HepG2 (cell line): ENCODE measurements around the gene NCOA7. TPM values are rescaled to one million over a fixed set of nuclear protein-coding genes. Genes with fewer than 3 reads are reported as not detected.
A peak's percentile ranks its signal among the peaks of the same experiment; 100 is the strongest.

ENCODE experiments used
- E2F5 ChIP-seq: sonication (generic); formaldehyde crosslinking; conservative IDR thresholded peaks from 2 replicates; pipeline ENCODE4 v1.4.0; 2020; ENCODE audit warnings: missing genetic modification reagents
- GLI4 ChIP-seq: sonication (generic); formaldehyde crosslinking; IDR thresholded peaks from 2 replicates; pipeline ENCODE4 v1.5.1; 2020; ENCODE audit warnings: missing genetic modification reagents, mild to moderate bottlenecking, moderate library complexity, borderline replicate concordance
- HBP1 ChIP-seq: IDR thresholded peaks from 2 replicates; pipeline ENCODE4 v1.6.1; 2016; ENCODE audit warnings: low read depth, control low read depth
- HOXA3 ChIP-seq: sonication (generic); formaldehyde crosslinking; IDR thresholded peaks from 2 replicates; pipeline ENCODE4 v1.5.0; 2020; ENCODE audit warnings: missing genetic modification reagents
- KDM5B ChIP-seq: sonication (generic); formaldehyde crosslinking; IDR thresholded peaks from 2 replicates; pipeline ENCODE4 v1.4.0; 2020; ENCODE audit warnings: missing genetic modification reagents, mild to moderate bottlenecking, borderline replicate concordance
- KLF9 ChIP-seq: IDR thresholded peaks from 2 replicates; pipeline ENCODE4 v1.6.1; 2016; ENCODE audit warnings: low read depth
- MIXL1 ChIP-seq: IDR thresholded peaks from 2 replicates; pipeline ENCODE4 v1.6.1; 2016
- MTA1 ChIP-seq: sonication (generic); formaldehyde crosslinking; IDR thresholded peaks from 2 replicates; pipeline ENCODE4 v1.4.0; 2020; ENCODE audit warnings: missing genetic modification reagents, mild to moderate bottlenecking, borderline replicate concordance
- NFE2 ChIP-seq: sonication (generic); formaldehyde crosslinking; IDR thresholded peaks from 2 replicates; pipeline ENCODE4 v1.4.0; 2020; ENCODE audit warnings: missing genetic modification reagents
- NR2F2 ChIP-seq: IDR thresholded peaks from 2 replicates; pipeline ENCODE4 v1.6.1; 2012; ENCODE audit warnings: low read depth, inconsistent platforms, borderline replicate concordance
- POLR2G ChIP-seq: fragments of 200-400 bp; formaldehyde crosslinking; IDR thresholded peaks from 2 replicates; pipeline ENCODE4 v1.6.1; 2018; ENCODE audit warnings: mild to moderate bottlenecking, low read depth, low read length, moderate library complexity
- SMC3 ChIP-seq: IDR thresholded peaks from 2 replicates; pipeline ENCODE4 v1.6.1; 2011; ENCODE audit warnings: low read length, improper control_type of control experiment
- SPEN ChIP-seq: sonication (generic); formaldehyde crosslinking; IDR thresholded peaks from 2 replicates; pipeline ENCODE4 v1.5.1; 2020; ENCODE audit warnings: low read depth, mild to moderate bottlenecking, missing genetic modification reagents
- TEAD3 ChIP-seq: optimal IDR thresholded peaks from 2 replicates; pipeline ENCODE3; 2016; ENCODE audit warnings: borderline replicate concordance
- ZBTB1 ChIP-seq: sonication (generic); formaldehyde crosslinking; IDR thresholded peaks from 2 replicates; pipeline ENCODE4 v1.4.0; 2020; ENCODE audit warnings: missing genetic modification reagents, borderline replicate concordance
- ZBTB21 ChIP-seq: sonication (generic); formaldehyde crosslinking; IDR thresholded peaks from 2 replicates; pipeline ENCODE4 v1.4.0; 2020; ENCODE audit warnings: missing genetic modification reagents
- ZMAT5 ChIP-seq: sonication (generic); formaldehyde crosslinking; IDR thresholded peaks from 2 replicates; pipeline ENCODE4 v1.5.0; 2020; ENCODE audit warnings: mild to moderate bottlenecking, low read depth, missing genetic modification reagents, borderline replicate concordance
- ZMYM3 ChIP-seq: sonication (generic); formaldehyde crosslinking; IDR thresholded peaks from 2 replicates; pipeline ENCODE4 v1.5.1; 2020; ENCODE audit warnings: mild to moderate bottlenecking, missing genetic modification reagents
- ZNF12 ChIP-seq: sonication (generic); formaldehyde crosslinking; IDR thresholded peaks from 2 replicates; pipeline ENCODE4 v1.5.0; 2020; ENCODE audit warnings: missing genetic modification reagents
- ZNF142 ChIP-seq: sonication (generic); formaldehyde crosslinking; IDR thresholded peaks from 2 replicates; pipeline ENCODE4 v1.4.0; 2020; ENCODE audit warnings: missing genetic modification reagents
- ZNF383 ChIP-seq: sonication (generic); formaldehyde crosslinking; IDR thresholded peaks from 2 replicates; pipeline ENCODE4 v1.4.0; 2020; ENCODE audit warnings: missing genetic modification reagents, mild to moderate bottlenecking, borderline replicate concordance
- ZNF501 ChIP-seq: sonication (generic); formaldehyde crosslinking; IDR thresholded peaks from 2 replicates; pipeline ENCODE4 v1.5.1; 2020; ENCODE audit warnings: mild to moderate bottlenecking, moderate library complexity, missing genetic modification reagents
- polyA plus RNA-seq, 8 experiments: library from polyadenylated mRNA; depleted of rRNA in 3 of 8; stranded (reverse) in 7 of 8; unstranded in 1 of 8; fragments of >200 nt; fragmentation: Illumina TruSeq in 4 of 8; extraction: Trizol in 4 of 8; gene quantifications; 2 replicates each; pipeline versions ENCODE4 v1.2.1 to v1.2.3, GENCODE V29; 2011 to 2016; ENCODE audit warnings: low read depth in 4 of 8, missing spikeins in 1 of 8, mixed read lengths in 1 of 8; ENCODE audit not compliant: insufficient read depth in 1 of 8
- total RNA-seq, 5 experiments: library from RNA; depleted of rRNA; stranded (reverse); fragments of >200 nt; fragmentation: Illumina TruSeq; extraction: Trizol; gene quantifications; 2 replicates each; pipeline ENCODE4 v1.2.3, GENCODE V29; 2016; ENCODE audit warnings: low read depth in 1 of 5

Gene NCOA7
- total and polyA plus RNA-seq, 2 of the 13 experiments (the other 11 are each of a cell fraction or from before 2014, with no cell fraction given), result 13.6 to 20.8 TPM

- TF ChIP-seq ZNF142 (CRISPR knock-in tag), result no peak
- TF ChIP-seq ZNF383 (CRISPR knock-in tag), result no peak
- no peak for TF ChIP-seq ZNF12 (CRISPR knock-in tag)
- TF ChIP-seq MIXL1 (CRISPR knock-in tag), result peak; percentile 88
- no peak for TF ChIP-seq KDM5B
- TF ChIP-seq ZBTB21 (CRISPR knock-in tag), result no peak
- no peak for TF ChIP-seq KLF9 (CRISPR knock-in tag)
- no peak for TF ChIP-seq ZBTB1 (CRISPR knock-in tag)
- TF ChIP-seq HOXA3, result no peak
- TF ChIP-seq NR2F2, result no peak
- no peak for TF ChIP-seq ZMYM3
- peak; percentile 86 for TF ChIP-seq POLR2G
- no peak for TF ChIP-seq SPEN (CRISPR knock-in tag)
- TF ChIP-seq GLI4 (CRISPR knock-in tag), result no peak
- TF ChIP-seq E2F5 (CRISPR knock-in tag), result no peak
- TF ChIP-seq NFE2 (CRISPR knock-in tag), result no peak
- TF ChIP-seq MTA1 (CRISPR knock-in tag), result no peak
- TF ChIP-seq TEAD3 (CRISPR knock-in tag), result peak; percentile 42
- TF ChIP-seq ZMAT5 (CRISPR knock-in tag), result no peak
- no peak; the same call in 1 of the 2 replicates for TF ChIP-seq ZNF501 (CRISPR knock-in tag)
- TF ChIP-seq SMC3, result no peak
- no peak for TF ChIP-seq HBP1 (CRISPR knock-in tag)
Observed at GRCh38 chr6:125918681-125919566, 128.2 kb downstream of the NCOA7 start (continued).
